Ovary (tissue), 3 donors: ENCODE measurements around the gene LAMA1.

Source experiments
- EP300 ChIP-seq: sonication (generic); formaldehyde crosslinking; IDR thresholded peaks from one replicate; pipeline ENCODE4 v1.6.1; 2017; ENCODE audit warnings: antibody characterized with exemption
- POLR2A ChIP-seq: fragments of 450-650 bp; IDR thresholded peaks from one replicate; pipeline ENCODE4 v1.6.1; 2017; ENCODE audit warnings: antibody characterized with exemption, mild to moderate bottlenecking, moderate library complexity
- TF ChIP-seq, protein P1 (sequence below), 3 donors: fragments of 450-650 bp in 2 of 3; fragments of 200-600 bp in 1 of 3; IDR thresholded peaks; one replicate each; pipeline versions ENCODE4 v1.5.1 to v1.8.0; 2016 to 2022; ENCODE audit warnings: antibody characterized with exemption in 3 of 3, mild to moderate bottlenecking in 1 of 3
- donor health status: DM: no; HTN: no; CAD: no.

DNA sequence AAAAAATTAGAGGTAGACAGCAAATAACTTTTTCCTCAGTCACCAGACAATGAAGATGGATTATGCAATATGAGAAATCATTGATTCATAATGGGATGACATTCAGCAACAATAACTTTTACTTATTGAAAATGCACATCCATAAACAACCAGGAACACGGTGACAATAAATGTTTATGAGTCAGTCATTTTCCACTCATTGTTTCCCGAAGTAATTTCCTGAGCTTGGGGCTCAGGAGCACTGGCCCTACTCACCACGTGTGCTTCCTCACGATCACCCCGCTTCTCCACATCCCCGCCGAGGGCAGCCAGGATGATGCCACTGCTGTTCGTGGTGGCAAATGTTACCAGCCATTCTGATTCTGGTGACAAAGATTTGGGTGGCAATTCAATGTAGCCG lies 156.3 kb downstream of the LAMA1 start:
- TF ChIP-seq EP300 (no peak), POLR2A (no peak)
- TF ChIP-seq, protein P1, sequence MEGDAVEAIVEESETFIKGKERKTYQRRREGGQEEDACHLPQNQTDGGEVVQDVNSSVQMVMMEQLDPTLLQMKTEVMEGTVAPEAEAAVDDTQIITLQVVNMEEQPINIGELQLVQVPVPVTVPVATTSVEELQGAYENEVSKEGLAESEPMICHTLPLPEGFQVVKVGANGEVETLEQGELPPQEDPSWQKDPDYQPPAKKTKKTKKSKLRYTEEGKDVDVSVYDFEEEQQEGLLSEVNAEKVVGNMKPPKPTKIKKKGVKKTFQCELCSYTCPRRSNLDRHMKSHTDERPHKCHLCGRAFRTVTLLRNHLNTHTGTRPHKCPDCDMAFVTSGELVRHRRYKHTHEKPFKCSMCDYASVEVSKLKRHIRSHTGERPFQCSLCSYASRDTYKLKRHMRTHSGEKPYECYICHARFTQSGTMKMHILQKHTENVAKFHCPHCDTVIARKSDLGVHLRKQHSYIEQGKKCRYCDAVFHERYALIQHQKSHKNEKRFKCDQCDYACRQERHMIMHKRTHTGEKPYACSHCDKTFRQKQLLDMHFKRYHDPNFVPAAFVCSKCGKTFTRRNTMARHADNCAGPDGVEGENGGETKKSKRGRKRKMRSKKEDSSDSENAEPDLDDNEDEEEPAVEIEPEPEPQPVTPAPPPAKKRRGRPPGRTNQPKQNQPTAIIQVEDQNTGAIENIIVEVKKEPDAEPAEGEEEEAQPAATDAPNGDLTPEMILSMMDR (IDR thresholded peaks at IDR 0.05), result no peak
